Astrocyte of the spinal cord (primary cell): ENCODE measurements around the gene GLTPD2.
A peak's percentile ranks its signal among the peaks of the same experiment; 100 is the strongest.

ENCODE experiments used
- DNase-seq: peaks from one replicate; pipeline ENCODE4 v3.0.0; 2011; ENCODE audit warnings: low read depth, low spot score
- H3K4me3 ChIP-seq: 2 replicates; pipeline ENCODE4 v1.5.1; 2011; ENCODE audit warnings: low read depth, mild to moderate bottlenecking, low read length, moderate library complexity
- CTCF ChIP-seq: IDR thresholded peaks from 2 replicates; pipeline ENCODE4 v1.5.1; 2012; ENCODE audit warnings: low read depth, mild to moderate bottlenecking, low read length, inconsistent platforms
- in situ Hi-C: cut with HindIII; loops from 2 replicates; pipeline ENCODE4 v1.10.0; 2017; ENCODE audit warnings: low sequenced_read_pairs

Gene GLTPD2

GRCh38 chr17:4742629-4743028 lies 46.1 kb upstream of the GLTPD2 start:
- no peak overlapping the region for H3K4me3 ChIP-seq
- in situ Hi-C loops: no loop called here
- TF ChIP-seq CTCF: no peak
- DNase-seq: no peak

GRCh38 chr17:4743216-4743615 lies 45.5 kb upstream of the GLTPD2 start:
- in situ Hi-C loops: no loop called here
- TF ChIP-seq CTCF: no peak
- DNase-seq: no peak
- no peak overlapping the region for H3K4me3 ChIP-seq

GRCh38 chr17:4743898-4744297 lies 44.9 kb upstream of the GLTPD2 start:
- H3K4me3 ChIP-seq: no peak overlapping the region
- in situ Hi-C loops: no loop called here
- no peak for DNase-seq
- no peak for TF ChIP-seq CTCF

- DNase-seq: no peak
- in situ Hi-C loops: no loop called here
- peak; percentile 8 for TF ChIP-seq CTCF
- H3K4me3 ChIP-seq: no peak overlapping the region
Observed at GRCh38 chr17:4744999-4745969, 43.5 kb upstream of the GLTPD2 start.

GRCh38 chr17:4747847-4748246 lies 40.9 kb upstream of the GLTPD2 start:
- DNase-seq: no peak
- H3K4me3 ChIP-seq: no peak overlapping the region
- in situ Hi-C loops: no loop called here
- TF ChIP-seq CTCF: no peak

- no peak overlapping the region for H3K4me3 ChIP-seq
- no peak for DNase-seq
- in situ Hi-C loops: no loop called here
- no peak for TF ChIP-seq CTCF
Observed at GRCh38 chr17:4748686-4749085, 40.1 kb upstream of the GLTPD2 start.
